ENCODE data around the gene PPP3R1. TPM values are rescaled to one million over a fixed set of nuclear protein-coding genes. Genes with fewer than 3 reads are reported as not detected.

The PPP3R1 gene
- total and polyA plus RNA-seq, 2 of the 4 experiments (the other 2 are of a cell fraction), result 9.1 to 17.3 TPM

DNA sequence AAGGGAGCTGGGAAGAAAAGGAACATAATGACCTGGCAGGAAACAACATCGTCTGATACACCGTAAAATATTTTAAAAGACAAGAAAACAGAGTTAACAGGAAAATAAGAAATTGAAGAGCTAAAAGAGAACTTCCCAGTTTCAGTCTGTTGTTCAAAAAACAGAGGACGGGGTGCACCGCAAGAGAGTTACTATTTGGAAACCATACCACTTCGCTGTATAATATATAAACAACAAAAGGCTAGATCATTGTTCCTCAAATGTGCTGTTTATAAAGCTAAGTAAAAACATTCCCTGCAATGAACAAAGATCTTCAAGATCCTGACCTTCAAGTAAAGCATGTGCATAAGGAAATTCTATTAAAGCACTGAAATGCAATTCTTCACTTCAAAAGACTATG, 2.1 kb downstream of the PPP3R1 start:
- Histone ChIP-seq H3K23ac (ENCODE audit: low read depth, low read length) (peak overlapping the region; percentile 94; the same call in 1 of the 2 replicates), H4K8ac (ENCODE audit: low read depth in 2 of 2, low read length in 2 of 2) (no peak overlapping the region), H2AK9ac (replicated peaks; ENCODE audit: low read depth, low read length, poor library complexity) (no peak overlapping the region), H3K4me3 (ENCODE audit: insufficient read depth, low read depth, low read length) (peak overlapping the region; percentile 98), H3K36me3 (ENCODE audit: control insufficient read depth, insufficient read depth, low read length) (no peaks in the 10 kb centered on the region; the same call in 1 of the 2 replicates), H4K91ac (ENCODE audit: insufficient read depth, low read depth, low read length) (no peak overlapping the region), H3K4me1 (ENCODE audit: control insufficient read depth, insufficient read depth, low read length) (peaks cover 13% of the 10 kb centered on the region; the same call in 1 of the 2 replicates), H3K79me1 (ENCODE audit: low read depth in 1 of 2, low read length in 2 of 2) (peaks cover 5 to 55% of the 10 kb centered on the region in 2 experiments; a peak in 3 of 4 replicates), H3K9me3 (ENCODE audit: control insufficient read depth, insufficient read depth, low read length) (no peaks in the 10 kb centered on the region), H3K14ac (replicated peaks; ENCODE audit: low read depth, low read length) (no peak overlapping the region), H2BK20ac (ENCODE audit: low read depth, low read length) (no peak overlapping the region), H2BK5ac (ENCODE audit: low read depth, low read length, poor library complexity, severe bottlenecking) (peak overlapping the region; percentile 94), H4K5ac (ENCODE audit: low read depth, low read length) (no peak overlapping the region), H3K9ac (ENCODE audit: low read depth, low read length) (peak overlapping the region; percentile 94), H3K4me2 (ENCODE audit: low read depth, low read length) (peak overlapping the region; percentile 94), H4K20me1 (ENCODE audit: insufficient read depth, low read length) (peaks cover 61% of the 10 kb centered on the region), H2AFZ (replicated peaks; ENCODE audit: low read length, poor library complexity) (no peak overlapping the region), H3K27me3 (ENCODE audit: control insufficient read depth, insufficient read depth, low read length) (no peaks in the 10 kb centered on the region), H2BK120ac (ENCODE audit: low read depth, low read length) (no peak overlapping the region), H3K4ac (ENCODE audit: low read depth, low read length) (no peak overlapping the region), H3K18ac (ENCODE audit: low read depth, low read length) (no peak overlapping the region), H2BK15ac (ENCODE audit: low read depth, low read length) (no peak overlapping the region), H3K9me1 (ENCODE audit: insufficient read depth, low read length) (peaks cover 17% of the 10 kb centered on the region), H3K27ac (ENCODE audit: insufficient read depth, low read length) (peak overlapping the region; percentile 2; the same call in 1 of the 2 replicates), H3K56ac (ENCODE audit: extremely low read depth, insufficient read depth, low read length) (peak overlapping the region; percentile 87; the same call in 1 of the 2 replicates), H2AK5ac (ENCODE audit: low read depth, low read length) (no peak overlapping the region)
- TF ChIP-seq POLR2A (IDR thresholded peaks at IDR 0.05; ENCODE audit: low read depth, low read length), result no peak
- no peak for TF ChIP-seq RAD21 (IDR thresholded peaks at IDR 0.05; ENCODE audit: low read length)
- TF ChIP-seq ELK1 (IDR thresholded peaks at IDR 0.05; ENCODE audit: borderline replicate concordance, low read depth, low read length), result no peak
- TF ChIP-seq FOS (IDR thresholded peaks at IDR 0.05; ENCODE audit: low read depth, low read length), result no peak
- no peak for TF ChIP-seq SMC3 (IDR thresholded peaks at IDR 0.05; ENCODE audit: low read depth, low read length)
- no peak for TF ChIP-seq CTCF (conservative IDR thresholded peaks at IDR 0.05; ENCODE audit: low read depth, low read length)
- TF ChIP-seq MXI1 (IDR thresholded peaks at IDR 0.05; ENCODE audit: borderline replicate concordance, low read depth, low read length), result no peak
- no peak for TF ChIP-seq CHD1 (IDR thresholded peaks at IDR 0.05; ENCODE audit: low read depth, low read length)
- TF ChIP-seq MAFK (IDR thresholded peaks at IDR 0.05; ENCODE audit: low read depth, low read length), result no peak
- no peak for TF ChIP-seq MAZ (IDR thresholded peaks at IDR 0.05; ENCODE audit: borderline replicate concordance, low read depth, low read length)
- no peak for TF ChIP-seq USF2 (IDR thresholded peaks at IDR 0.05; ENCODE audit: low read depth, low read length)
- TF ChIP-seq NFE2L2 (IDR thresholded peaks at IDR 0.05; ENCODE audit: low read depth, low read length), result no peak
- TF ChIP-seq BHLHE40 (IDR thresholded peaks at IDR 0.05; ENCODE audit: low read depth, low read length), result no peak
- TF ChIP-seq RCOR1 (IDR thresholded peaks at IDR 0.05; ENCODE audit: insufficient replicate concordance, low read length), result no peak
- TF ChIP-seq CEBPB (IDR thresholded peaks at IDR 0.05; ENCODE audit: low read depth, low read length), result no peak
- TF ChIP-seq RFX5 (IDR thresholded peaks at IDR 0.05; ENCODE audit: low read depth, low read length), result no peak
- WGBS, 2 experiments (ENCODE audit: extremely low coverage in 2 of 2, insufficient read length in 1 of 2), result no CpG with 5 or more reads among the region's 5 CpGs
- no peak for DNase-seq
- in situ Hi-C loops (cut with MboI; ENCODE audit: low sequenced_read_pairs) (no loop called here), intact Hi-C loops (cut with micrococcal nuclease) (loop anchor here (2.0 to 5.0 kb wide), 3 partner anchors 69 to 192 kb away; partner anchors contain the start of gene CNRIP1), dilution Hi-C loops (cut with HindIII; ENCODE audit: low sequenced_read_pairs, unreplicated experiment) (no loop called here)
- no peak for ATAC-seq (ENCODE audit: low read depth)
- ChIA-PET CTCF (interaction anchor here (0.6 to 1.0 kb wide), 3 partner anchors 35 to 1806 kb away, joined by 3 to 4 read pairs (median 3); no protein-coding TSS in a partner anchor), POLR2A (ENCODE audit: unreplicated experiment) (no interaction called here)
- no TSS peak for BruUV-seq (replicated peaks)
